Activated naive CD4-positive, alpha-beta T cell treated with anti-CD3 and anti-CD28 coated beads for 36 hours (primary cell): ENCODE measurements around the gene CRTC1. TPM values are rescaled to one million over a fixed set of nuclear protein-coding genes. Genes with fewer than 3 reads are reported as not detected.

ENCODE experiments used
- CTCF ChIA-PET: fragments of 350-600 bp; sonication (Branson Sonifier 250); formaldehyde crosslinking; loops from one replicate; lab custom pipeline; 2021; ENCODE audit warnings: antibody characterized with exemption; lab: Charles Lee
- DNase-seq: peaks from one replicate; pipeline ENCODE4 v3.0.0-alpha.2; 2020
- H3K27ac Mint-ChIP-seq: one replicate; pipeline ENCODE4 v1.8.0; 2021; ENCODE audit warnings: mild to moderate bottlenecking, mixed read lengths
- H3K27me3 Mint-ChIP-seq: one replicate; pipeline ENCODE4 v1.8.0; 2021; ENCODE audit warnings: low read depth, mixed read lengths
- H3K36me3 Mint-ChIP-seq: one replicate; pipeline ENCODE4 v1.8.0; 2021; ENCODE audit warnings: low read depth, mixed read lengths
- H3K4me1 Mint-ChIP-seq: one replicate; pipeline ENCODE4 v1.8.0; 2021; ENCODE audit warnings: low read depth, mixed read lengths
- H3K4me3 Mint-ChIP-seq: one replicate; pipeline ENCODE4 v1.8.0; 2021; ENCODE audit warnings: mild to moderate bottlenecking, moderate library complexity, mixed read lengths
- H3K9me3 Mint-ChIP-seq: one replicate; pipeline ENCODE4 v1.8.0; 2021; ENCODE audit warnings: mixed read lengths
- intact Hi-C: fragments of 100-400 bp; cut with micrococcal nuclease; formaldehyde crosslinking; loops from one replicate; pipeline ENCODE4 v1.15.1; 2023
- total RNA-seq, 2 experiments: library from RNA; stranded (reverse); gene quantifications; one replicate each; pipeline ENCODE4 v1.2.3, GENCODE V29; 2021

CRTC1 gene
- total RNA-seq, 2 experiments from 2014 or later = 4.0 to 4.2 TPM

GRCh38 chr19:18646535-18647370 is 36.7 kb upstream of the CRTC1 start:
- H3K36me3 Mint-ChIP-seq = no peaks in the 10 kb centered on the region
- intact Hi-C loops = no loop called here
- no peak overlapping the region for H3K4me3 Mint-ChIP-seq
- H3K27ac Mint-ChIP-seq = no peak overlapping the region
- DNase-seq = no peak
- no peaks in the 10 kb centered on the region for H3K27me3 Mint-ChIP-seq
- no peaks in the 10 kb centered on the region for H3K9me3 Mint-ChIP-seq
- peaks cover 22% of the 10 kb centered on the region for H3K4me1 Mint-ChIP-seq
- CTCF ChIA-PET = interaction anchor here (0.6 kb wide), 1 partner anchor 69 kb away, joined by 3 read pairs; no protein-coding TSS in a partner anchor

- CTCF ChIA-PET = interaction anchor here (0.6 kb wide), 1 partner anchor 70 kb away, joined by 3 read pairs; no protein-coding TSS in a partner anchor
- no peaks in the 10 kb centered on the region for H3K36me3 Mint-ChIP-seq
- no peak overlapping the region for H3K4me3 Mint-ChIP-seq
- no peak overlapping the region for H3K27ac Mint-ChIP-seq
- no peaks in the 10 kb centered on the region for H3K27me3 Mint-ChIP-seq
- intact Hi-C loops = no loop called here
- no peak for DNase-seq
- peaks cover 22% of the 10 kb centered on the region for H3K4me1 Mint-ChIP-seq
- no peaks in the 10 kb centered on the region for H3K9me3 Mint-ChIP-seq
Observed at GRCh38 chr19:18647371-18647767, 36.1 kb upstream of the CRTC1 start.

GRCh38 chr19:18647807-18648206 is 35.7 kb upstream of the CRTC1 start:
- H3K4me1 Mint-ChIP-seq = peaks cover 22% of the 10 kb centered on the region
- no peak overlapping the region for H3K4me3 Mint-ChIP-seq
- no peaks in the 10 kb centered on the region for H3K9me3 Mint-ChIP-seq
- intact Hi-C loops = no loop called here
- H3K27ac Mint-ChIP-seq = no peak overlapping the region
- H3K36me3 Mint-ChIP-seq = no peaks in the 10 kb centered on the region
- DNase-seq = no peak
- CTCF ChIA-PET = interaction anchor here (0.6 kb wide), 1 partner anchor 70 kb away, joined by 3 read pairs; no protein-coding TSS in a partner anchor
- H3K27me3 Mint-ChIP-seq = no peaks in the 10 kb centered on the region

DNA sequence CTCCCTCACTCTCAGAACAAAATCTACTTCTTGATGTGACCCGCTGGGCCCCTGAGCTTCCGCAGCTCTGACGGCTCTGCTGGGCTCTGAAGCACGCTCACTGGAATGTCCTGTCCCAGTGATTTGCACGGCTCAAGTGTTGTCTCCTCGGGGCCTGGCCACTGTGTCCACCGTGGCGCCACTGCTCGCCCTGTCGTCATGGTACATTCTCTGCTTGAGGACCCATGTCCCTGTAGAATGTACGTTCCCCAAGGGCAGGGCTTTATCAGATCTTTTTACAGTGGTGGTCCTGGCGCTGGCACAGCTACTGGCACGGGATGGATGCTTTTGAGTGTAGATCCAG is 34.5 kb upstream of the CRTC1 start:
- CTCF ChIA-PET = no interaction called here
- H3K4me1 Mint-ChIP-seq = peaks cover 21% of the 10 kb centered on the region
- no peaks in the 10 kb centered on the region for H3K9me3 Mint-ChIP-seq
- no peak for DNase-seq
- H3K36me3 Mint-ChIP-seq = no peaks in the 10 kb centered on the region
- no peak overlapping the region for H3K27ac Mint-ChIP-seq
- H3K4me3 Mint-ChIP-seq = no peak overlapping the region
- H3K27me3 Mint-ChIP-seq = no peaks in the 10 kb centered on the region
- intact Hi-C loops = no loop called here

- DNase-seq = no peak
- CTCF ChIA-PET = no interaction called here
- H3K27ac Mint-ChIP-seq = no peak overlapping the region
- intact Hi-C loops = no loop called here
- H3K36me3 Mint-ChIP-seq = no peaks in the 10 kb centered on the region
- H3K4me1 Mint-ChIP-seq = peaks cover 17% of the 10 kb centered on the region
- H3K27me3 Mint-ChIP-seq = no peaks in the 10 kb centered on the region
- no peak overlapping the region for H3K4me3 Mint-ChIP-seq
- H3K9me3 Mint-ChIP-seq = no peaks in the 10 kb centered on the region
Observed at GRCh38 chr19:18649371-18650020, 34.0 kb upstream of the CRTC1 start.

DNA sequence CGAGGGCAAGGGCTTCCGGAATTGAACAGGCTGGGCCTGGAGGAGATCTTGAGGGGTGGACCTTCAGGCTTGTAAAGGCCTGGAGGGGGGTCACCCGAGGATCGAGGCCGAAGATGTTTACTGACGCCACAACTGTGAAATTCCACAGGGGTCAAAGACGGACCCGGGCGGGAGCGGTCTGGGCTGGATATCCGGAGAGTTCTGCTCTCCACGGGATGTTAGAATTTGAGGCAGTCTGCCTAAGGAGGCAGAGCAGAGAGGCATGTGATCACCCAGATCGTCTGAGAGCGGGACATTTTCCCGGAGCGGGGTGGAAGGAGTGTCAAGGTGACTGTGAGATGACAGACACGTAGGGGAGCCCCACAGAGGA is 33.5 kb upstream of the CRTC1 start:
- no peaks in the 10 kb centered on the region for H3K36me3 Mint-ChIP-seq
- H3K27ac Mint-ChIP-seq = no peak overlapping the region
- H3K9me3 Mint-ChIP-seq = no peaks in the 10 kb centered on the region
- intact Hi-C loops = no loop called here
- H3K27me3 Mint-ChIP-seq = no peaks in the 10 kb centered on the region
- peaks cover 16% of the 10 kb centered on the region for H3K4me1 Mint-ChIP-seq
- CTCF ChIA-PET = no interaction called here
- no peak for DNase-seq
- no peak overlapping the region for H3K4me3 Mint-ChIP-seq

DNA sequence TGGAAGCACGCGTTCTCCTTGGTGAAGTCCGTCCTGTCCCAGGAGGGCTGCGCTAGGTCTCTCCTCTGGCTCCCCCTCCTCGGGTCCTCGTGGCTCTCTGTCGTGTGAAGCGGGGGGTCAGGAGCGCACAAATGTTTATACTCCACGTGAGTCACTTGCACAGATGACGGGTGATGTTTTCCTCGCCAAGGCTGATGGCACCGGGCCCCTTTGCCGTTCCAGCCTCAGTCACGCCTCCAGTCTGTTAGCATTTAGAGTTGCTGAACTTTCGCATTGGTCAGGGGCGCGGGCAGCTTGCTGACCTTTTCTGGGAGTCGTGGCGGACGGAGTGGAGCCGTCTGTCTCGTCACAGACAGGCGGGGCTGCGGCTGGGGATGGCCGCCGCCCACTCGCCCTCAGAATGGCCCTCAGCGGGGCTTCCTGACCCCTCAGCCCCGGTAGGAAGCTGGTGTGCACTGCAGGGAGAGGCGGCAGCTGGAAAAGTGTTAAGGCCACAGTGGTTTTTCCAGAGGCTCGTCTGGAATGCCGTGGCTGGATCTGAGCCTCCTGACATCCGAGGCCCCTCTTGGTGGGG is 32.9 kb upstream of the CRTC1 start:
- Mint-ChIP-seq H3K27me3 (no peaks in the 10 kb centered on the region), H3K4me3 (no peak overlapping the region), H3K36me3 (no peaks in the 10 kb centered on the region), H3K9me3 (no peaks in the 10 kb centered on the region), H3K4me1 (peaks cover 16% of the 10 kb centered on the region), H3K27ac (no peak overlapping the region)
- intact Hi-C loops = no loop called here
- CTCF ChIA-PET = no interaction called here
- no peak for DNase-seq

- no peaks in the 10 kb centered on the region for H3K36me3 Mint-ChIP-seq
- intact Hi-C loops = no loop called here
Observed at GRCh38 chr19:18651300-18651699, 32.2 kb upstream of the CRTC1 start.

GRCh38 chr19:18651733-18652132 is 31.7 kb upstream of the CRTC1 start:
- H3K27me3 Mint-ChIP-seq = no peaks in the 10 kb centered on the region
- H3K27ac Mint-ChIP-seq = no peak overlapping the region
- DNase-seq = no peak

More at GRCh38 chr19:18651300-18651699, 32.2 kb upstream of the CRTC1 start:
- no peaks in the 10 kb centered on the region for H3K27me3 Mint-ChIP-seq
- peaks cover 16% of the 10 kb centered on the region for H3K4me1 Mint-ChIP-seq
- CTCF ChIA-PET = no interaction called here
- H3K27ac Mint-ChIP-seq = no peak overlapping the region
- no peak overlapping the region for H3K4me3 Mint-ChIP-seq
- no peaks in the 10 kb centered on the region for H3K9me3 Mint-ChIP-seq
- no peak for DNase-seq

DNA sequence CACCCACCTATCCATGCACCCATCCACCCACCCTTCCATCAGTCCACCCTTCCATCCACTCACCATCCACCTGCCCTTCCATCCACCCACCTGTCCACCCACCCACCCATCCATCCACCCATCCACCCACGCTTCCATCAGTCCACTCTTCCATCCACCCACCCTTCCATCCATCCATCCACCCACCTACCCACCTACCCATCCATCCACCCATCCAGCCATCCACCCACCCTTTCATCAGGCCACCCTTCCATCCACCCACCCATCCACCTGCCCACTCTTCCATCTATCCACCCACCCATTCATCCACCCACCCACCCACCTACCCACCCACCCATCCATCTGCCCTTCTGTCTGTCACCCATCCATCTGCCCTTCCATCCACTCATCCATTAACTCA is 29.6 kb upstream of the CRTC1 start:
- H3K27ac Mint-ChIP-seq = no peak overlapping the region
- H3K36me3 Mint-ChIP-seq = no peaks in the 10 kb centered on the region
- no peak for DNase-seq
- intact Hi-C loops = no loop called here
- CTCF ChIA-PET = no interaction called here
- H3K4me1 Mint-ChIP-seq = peaks cover 19% of the 10 kb centered on the region
- no peaks in the 10 kb centered on the region for H3K27me3 Mint-ChIP-seq
- H3K9me3 Mint-ChIP-seq = no peaks in the 10 kb centered on the region
- H3K4me3 Mint-ChIP-seq = no peak overlapping the region

More at GRCh38 chr19:18651733-18652132, 31.7 kb upstream of the CRTC1 start:
- no peak overlapping the region for H3K4me3 Mint-ChIP-seq
- no peaks in the 10 kb centered on the region for H3K36me3 Mint-ChIP-seq
- CTCF ChIA-PET = no interaction called here
- intact Hi-C loops = no loop called here
- H3K9me3 Mint-ChIP-seq = no peaks in the 10 kb centered on the region
- H3K4me1 Mint-ChIP-seq = peaks cover 13% of the 10 kb centered on the region

DNA sequence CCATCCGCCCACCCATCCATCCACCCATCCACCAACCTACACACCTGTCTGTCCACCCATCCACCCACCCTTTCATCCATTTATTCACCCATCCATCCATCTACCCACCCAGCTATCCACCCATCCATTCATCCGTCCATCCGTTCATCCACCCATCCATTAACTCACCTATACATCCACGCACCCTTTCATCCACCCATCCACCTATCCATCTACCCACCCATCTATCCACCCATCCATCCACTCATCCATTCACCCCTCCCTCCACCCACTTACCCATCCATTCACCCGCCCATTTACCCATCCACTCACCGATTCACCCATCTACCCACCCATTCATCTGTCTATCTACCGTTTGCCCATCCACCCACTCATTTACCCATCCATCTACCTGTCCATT is 29.0 kb upstream of the CRTC1 start:
- DNase-seq = no peak
- H3K27me3 Mint-ChIP-seq = no peaks in the 10 kb centered on the region
- H3K27ac Mint-ChIP-seq = no peak overlapping the region
- intact Hi-C loops = no loop called here
- H3K36me3 Mint-ChIP-seq = no peaks in the 10 kb centered on the region
- H3K9me3 Mint-ChIP-seq = no peaks in the 10 kb centered on the region
- peaks cover 14% of the 10 kb centered on the region for H3K4me1 Mint-ChIP-seq
- no peak overlapping the region for H3K4me3 Mint-ChIP-seq
- CTCF ChIA-PET = no interaction called here

DNA sequence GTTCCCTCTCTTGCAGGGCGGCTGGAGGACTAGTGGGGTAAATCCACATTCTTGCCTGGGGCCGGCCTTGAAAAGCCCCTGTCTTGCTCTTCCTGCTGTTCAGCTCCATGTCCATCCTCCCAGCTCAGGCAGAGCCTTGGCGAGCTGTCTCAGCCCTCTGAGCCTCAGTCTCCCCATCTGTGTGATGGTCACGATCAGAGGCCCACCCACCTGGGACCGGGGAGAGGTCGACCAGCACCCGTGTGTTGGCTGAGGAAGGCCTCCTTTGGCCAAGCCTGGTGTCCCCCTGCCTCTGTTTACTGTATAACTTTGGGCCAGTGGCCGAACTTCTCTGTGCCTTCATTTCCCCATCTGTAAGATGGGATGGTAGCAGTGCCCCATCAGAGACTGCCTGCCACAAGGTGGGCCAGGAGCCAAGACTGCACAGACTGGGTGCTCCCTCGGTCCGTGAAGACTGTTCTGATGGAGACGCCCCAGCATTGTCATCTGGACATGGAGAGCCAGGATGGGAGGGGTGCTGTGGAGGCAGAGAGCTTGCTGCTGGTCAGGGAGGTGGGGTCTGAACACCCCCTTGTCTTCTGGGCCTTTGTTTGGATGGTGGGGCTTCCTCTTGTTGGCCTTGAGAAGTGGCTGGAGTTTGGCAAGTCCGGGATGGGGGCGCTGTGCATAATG is 28.2 kb upstream of the CRTC1 start:
- CTCF ChIA-PET = no interaction called here

More for the DNA sequence above, 28.2 kb upstream of the CRTC1 start:
- Mint-ChIP-seq H3K27me3 (no peaks in the 10 kb centered on the region), H3K9me3 (no peaks in the 10 kb centered on the region), H3K4me1 (peaks cover 12% of the 10 kb centered on the region), H3K36me3 (no peaks in the 10 kb centered on the region), H3K27ac (no peak overlapping the region), H3K4me3 (no peak overlapping the region)
- intact Hi-C loops = no loop called here
- DNase-seq = no peak
